AG04450 (cell line): ENCODE results near the gene GNA15. TPM values are rescaled to one million over a fixed set of nuclear protein-coding genes. Genes with fewer than 3 reads are reported as not detected.

ENCODE experiments used
- CTCF ChIA-PET: fragments of 300-600, 350-600 bp; formaldehyde crosslinking; extraction: SDS; loops from one replicate; lab custom pipeline; 2022; ENCODE audit warnings: antibody characterized with exemption, inconsistent platforms; lab: Charles Lee
- POLR2A ChIA-PET: fragments of 350-600 bp; formaldehyde crosslinking; extraction: SDS; loops from one replicate; lab custom pipeline; 2021; ENCODE audit warnings: antibody characterized with exemption, inconsistent platforms; lab: Yijun Ruan, JAX
- DNase-seq: peaks from one replicate; pipeline ENCODE4 v3.0.0-alpha.2; 2011; ENCODE audit warnings: low read depth, low spot score
- H3K27ac ChIP-seq: one replicate; pipeline ENCODE4 v1.5.1; 2012; ENCODE audit warnings: low read depth, low read length, control low read depth
- H3K27me3 ChIP-seq: one replicate; pipeline ENCODE4 v1.6.0; 2012; ENCODE audit warnings: low read length; ENCODE audit not compliant: control insufficient read depth, insufficient read depth
- H3K4me3 ChIP-seq: 2 replicates; pipeline ENCODE4 v1.5.1; 2011; ENCODE audit warnings: mild to moderate bottlenecking, low read depth, low read length, control low read depth
- H3K9me3 ChIP-seq: 2 replicates; pipeline ENCODE4 v1.5.1; 2012; ENCODE audit warnings: low read length; ENCODE audit not compliant: control insufficient read depth, insufficient read depth
- polyA plus RNA-seq: library from polyadenylated mRNA; depleted of rRNA; stranded (reverse); fragments of >200 nt; gene quantifications from 2 replicates; pipeline ENCODE4 v1.2.3, GENCODE V29; 2011
- TF ChIP-seq, protein P1 (sequence below): IDR thresholded peaks from 2 replicates; pipeline ENCODE4 v1.5.1; 2011; ENCODE audit warnings: low read depth, low read length, control low read depth, inconsistent platforms

GNA15 gene
- polyA plus RNA-seq, 1 experiment = not detected

DNA sequence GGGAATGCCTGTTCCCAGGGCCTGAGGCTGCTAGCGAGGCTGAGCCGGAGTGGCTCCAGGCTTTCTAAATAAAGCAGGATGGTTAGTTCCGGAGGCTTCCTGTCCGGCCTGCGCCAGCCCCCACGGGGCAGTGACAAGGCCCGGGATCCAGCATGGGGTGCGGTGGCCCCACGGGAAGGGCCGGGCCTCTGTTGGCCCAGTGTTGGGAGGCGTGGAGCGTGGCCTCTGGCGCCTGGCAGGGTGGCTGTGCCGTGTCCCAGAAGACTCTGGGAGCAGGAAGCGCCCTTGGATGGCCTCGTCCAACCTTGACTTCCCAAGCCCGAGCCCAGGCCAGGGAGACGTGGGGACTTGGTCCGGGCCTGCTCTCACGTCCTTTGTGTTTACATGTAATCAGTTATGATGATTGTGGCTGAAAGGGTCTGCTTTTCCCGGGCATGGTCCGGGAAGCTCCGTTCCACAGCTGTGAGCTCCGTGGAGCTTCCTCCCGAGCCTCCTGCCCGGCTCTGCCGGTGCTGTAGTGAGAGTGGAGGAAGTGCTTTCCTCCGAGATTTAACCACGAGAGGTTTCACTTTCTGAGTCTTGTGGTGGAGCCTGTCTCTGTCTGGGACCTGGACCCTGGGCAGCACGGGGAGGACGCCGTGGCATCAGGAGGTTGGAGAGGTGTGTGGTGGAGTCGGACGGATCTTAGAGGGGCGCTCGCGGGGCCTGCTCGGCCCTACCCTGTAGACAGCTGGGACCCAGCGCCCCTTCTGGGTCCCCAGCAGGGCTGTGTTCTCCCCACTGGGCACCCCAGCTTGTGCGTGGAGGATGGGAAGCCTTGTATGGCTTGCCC lies 37.1 kb upstream of the GNA15 start:
- CTCF ChIA-PET = interaction anchor here (1.5 to 1.8 kb wide), 2 partner anchors 10 to 137 kb away, joined by 6 to 7 read pairs; no protein-coding TSS in a partner anchor
- Histone ChIP-seq H3K27ac (peak overlapping the region; percentile 31), H3K9me3 (no peaks in the 10 kb centered on the region), H3K27me3 (no peaks in the 10 kb centered on the region), H3K4me3 (peak overlapping the region; percentile 41)
- DNase-seq = no peak
- TF ChIP-seq, protein P1, sequence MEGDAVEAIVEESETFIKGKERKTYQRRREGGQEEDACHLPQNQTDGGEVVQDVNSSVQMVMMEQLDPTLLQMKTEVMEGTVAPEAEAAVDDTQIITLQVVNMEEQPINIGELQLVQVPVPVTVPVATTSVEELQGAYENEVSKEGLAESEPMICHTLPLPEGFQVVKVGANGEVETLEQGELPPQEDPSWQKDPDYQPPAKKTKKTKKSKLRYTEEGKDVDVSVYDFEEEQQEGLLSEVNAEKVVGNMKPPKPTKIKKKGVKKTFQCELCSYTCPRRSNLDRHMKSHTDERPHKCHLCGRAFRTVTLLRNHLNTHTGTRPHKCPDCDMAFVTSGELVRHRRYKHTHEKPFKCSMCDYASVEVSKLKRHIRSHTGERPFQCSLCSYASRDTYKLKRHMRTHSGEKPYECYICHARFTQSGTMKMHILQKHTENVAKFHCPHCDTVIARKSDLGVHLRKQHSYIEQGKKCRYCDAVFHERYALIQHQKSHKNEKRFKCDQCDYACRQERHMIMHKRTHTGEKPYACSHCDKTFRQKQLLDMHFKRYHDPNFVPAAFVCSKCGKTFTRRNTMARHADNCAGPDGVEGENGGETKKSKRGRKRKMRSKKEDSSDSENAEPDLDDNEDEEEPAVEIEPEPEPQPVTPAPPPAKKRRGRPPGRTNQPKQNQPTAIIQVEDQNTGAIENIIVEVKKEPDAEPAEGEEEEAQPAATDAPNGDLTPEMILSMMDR = no peak
- POLR2A ChIA-PET = interaction anchor here (0.5 to 0.6 kb wide), 2 partner anchors 43 to 140 kb away, joined by 3 to 5 read pairs; no protein-coding TSS in a partner anchor

DNA sequence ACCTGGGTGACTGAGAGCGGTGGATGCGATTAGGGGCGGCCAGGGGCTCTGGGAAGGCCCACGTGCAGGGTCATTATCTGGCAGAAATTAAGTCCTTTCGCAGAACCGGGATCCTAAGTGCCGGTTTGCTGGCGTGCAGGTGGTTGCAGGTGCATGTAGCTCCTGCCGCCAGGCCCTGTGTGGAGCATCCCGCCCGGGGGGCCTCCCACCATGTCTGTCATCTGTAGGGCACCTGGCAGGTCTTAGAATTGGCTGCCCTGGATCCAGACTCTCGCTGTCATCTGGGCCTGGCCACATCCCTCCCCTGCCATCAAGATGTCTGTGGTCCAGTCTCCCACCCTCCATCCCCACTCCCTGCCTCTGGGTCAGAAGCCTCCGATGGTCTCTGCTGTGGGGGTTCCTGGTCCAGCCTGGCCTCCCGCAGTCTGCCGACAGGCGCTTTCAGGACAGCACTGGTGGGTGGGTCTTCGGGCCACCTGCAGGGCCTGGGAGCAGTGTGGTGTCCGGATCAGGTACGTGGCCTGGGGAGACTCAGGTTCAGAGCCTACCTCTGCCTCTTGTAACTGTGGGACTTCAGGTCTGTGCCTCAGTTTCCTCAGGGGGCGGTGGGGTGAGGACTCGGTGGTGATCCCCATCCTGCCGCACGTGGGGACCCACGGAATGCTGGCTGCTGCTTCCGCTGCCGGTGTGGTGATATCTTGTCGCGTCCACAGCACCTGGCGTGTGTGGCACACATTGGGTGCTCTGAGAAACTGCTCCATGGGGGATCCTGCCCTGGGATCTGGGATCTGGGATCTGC lies 36.3 kb upstream of the GNA15 start:
- H3K27me3 ChIP-seq = no peaks in the 10 kb centered on the region
- no peak overlapping the region for H3K4me3 ChIP-seq
- ChIA-PET POLR2A (no interaction called here), CTCF (interaction anchor here (1.5 to 1.8 kb wide), 2 partner anchors 9 to 138 kb away, joined by 6 to 7 read pairs; no protein-coding TSS in a partner anchor)
- DNase-seq = no peak
- TF ChIP-seq, protein P1 = no peak
- no peak overlapping the region for H3K27ac ChIP-seq
- H3K9me3 ChIP-seq = no peaks in the 10 kb centered on the region; the same call in 1 of the 2 replicates

DNA sequence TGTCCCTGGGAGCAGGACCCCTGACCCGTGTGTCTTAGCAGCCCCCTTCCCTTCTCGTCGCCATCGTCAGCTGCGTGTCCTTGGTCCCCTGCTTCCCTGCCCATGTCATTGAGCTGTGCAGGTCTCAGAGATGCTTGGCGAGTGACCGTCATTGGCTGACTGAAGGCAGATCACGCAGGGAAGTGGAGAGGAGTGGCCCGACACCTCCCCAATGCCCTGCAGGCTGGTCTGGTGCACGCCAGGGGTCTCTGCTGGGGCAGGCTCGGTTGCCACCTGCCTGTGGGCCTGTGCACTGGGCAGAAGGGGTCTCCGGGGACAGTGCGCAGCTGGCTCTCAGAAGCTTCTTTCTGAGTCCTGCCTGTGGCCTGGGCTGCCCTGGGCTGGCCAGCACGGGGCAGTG lies 35.5 kb upstream of the GNA15 start:
- POLR2A ChIA-PET = no interaction called here
- CTCF ChIA-PET = no interaction called here

DNA sequence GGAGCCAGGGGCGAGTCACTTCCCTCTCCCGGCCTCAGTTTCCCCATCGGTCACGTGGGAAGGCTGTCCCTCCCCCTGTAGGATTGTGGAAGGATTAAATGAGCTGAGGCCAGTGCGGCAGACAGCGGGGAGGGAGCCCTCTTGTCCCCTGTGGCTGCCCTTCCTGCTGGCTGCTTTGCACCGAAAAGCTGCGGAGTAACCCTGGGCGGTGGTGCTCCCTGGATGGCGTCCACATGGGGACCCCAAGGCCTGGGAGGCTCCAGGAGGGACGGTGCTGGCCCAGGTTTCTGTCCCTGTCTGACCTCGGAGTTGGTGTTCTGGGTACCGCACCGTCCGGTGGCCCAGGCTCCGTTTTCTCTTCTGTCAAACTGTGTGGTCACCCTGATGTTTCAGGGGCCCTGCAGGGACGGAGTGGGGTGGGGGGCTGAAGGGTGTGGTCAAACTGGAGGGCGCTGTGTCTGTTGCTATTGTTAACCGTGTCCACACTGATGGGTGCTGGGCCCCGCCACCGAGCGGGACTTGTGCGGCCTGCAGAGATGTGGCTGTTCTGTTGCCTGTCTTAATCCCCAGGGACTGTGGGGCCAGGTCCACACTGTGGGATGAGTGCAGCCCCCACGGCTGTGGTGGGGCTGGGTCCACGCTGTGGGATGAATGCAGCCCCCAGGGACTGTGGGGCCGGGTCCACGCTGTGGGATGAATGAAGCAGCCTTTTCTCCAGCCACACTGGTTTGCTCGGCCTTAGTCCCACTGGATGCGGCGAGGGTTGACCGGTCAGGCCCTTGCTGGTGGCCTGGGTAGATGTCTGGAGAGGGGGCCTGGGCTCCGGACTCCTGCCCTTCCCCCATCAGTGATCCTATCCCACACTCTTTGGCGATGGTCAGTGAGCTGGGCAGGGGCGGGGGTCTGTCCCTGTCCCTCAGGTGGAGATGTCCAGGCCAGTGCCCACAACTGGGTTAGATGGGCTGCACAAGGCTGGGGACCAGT lies 34.8 kb upstream of the GNA15 start:
- POLR2A ChIA-PET = interaction anchor here (0.8 kb wide), 1 partner anchor 150 kb away, joined by 3 read pairs; no protein-coding TSS in a partner anchor
- TF ChIP-seq, protein P1 = no peak

More for the DNA sequence above, 35.5 kb upstream of the GNA15 start:
- Histone ChIP-seq H3K27me3 (no peaks in the 10 kb centered on the region), H3K4me3 (no peak overlapping the region), H3K9me3 (no peaks in the 10 kb centered on the region; the same call in 1 of the 2 replicates), H3K27ac (no peak overlapping the region)
- TF ChIP-seq, protein P1 = no peak
- no peak for DNase-seq

More for the DNA sequence above, 34.8 kb upstream of the GNA15 start:
- H3K4me3 ChIP-seq = no peak overlapping the region
- H3K27me3 ChIP-seq = no peaks in the 10 kb centered on the region
- H3K27ac ChIP-seq = no peak overlapping the region
- CTCF ChIA-PET = no interaction called here
- no peak for DNase-seq
- no peaks in the 10 kb centered on the region; the same call in 1 of the 2 replicates for H3K9me3 ChIP-seq
